Thyroid gland (tissue), 4 donors: Measurements from ENCODE around the gene ORM2.

Experiments used
- POLR2A ChIP-seq, 2 donors: fragments of 450-650 bp; IDR thresholded peaks; one replicate each; pipeline ENCODE4 v1.6.1; 2017; ENCODE audit warnings: antibody characterized with exemption in 2 of 2, mild to moderate bottlenecking in 2 of 2, moderate library complexity in 1 of 2
- TF ChIP-seq, protein P1 (sequence below), 6 experiments: fragments of 200-600 bp in 3 of 6; fragments of 450-650 bp in 3 of 6; sonication (generic) in 3 of 6; IDR thresholded peaks; one replicate each; pipeline ENCODE4 v1.5.1; 2016 to 2019; ENCODE audit warnings: antibody characterized with exemption in 6 of 6, mild to moderate bottlenecking in 2 of 6, inconsistent platforms in 1 of 6, moderate library complexity in 1 of 6

GRCh38 chr9:114339130-114339908 is 9.7 kb downstream of the ORM2 start:
- TF ChIP-seq, protein P1, sequence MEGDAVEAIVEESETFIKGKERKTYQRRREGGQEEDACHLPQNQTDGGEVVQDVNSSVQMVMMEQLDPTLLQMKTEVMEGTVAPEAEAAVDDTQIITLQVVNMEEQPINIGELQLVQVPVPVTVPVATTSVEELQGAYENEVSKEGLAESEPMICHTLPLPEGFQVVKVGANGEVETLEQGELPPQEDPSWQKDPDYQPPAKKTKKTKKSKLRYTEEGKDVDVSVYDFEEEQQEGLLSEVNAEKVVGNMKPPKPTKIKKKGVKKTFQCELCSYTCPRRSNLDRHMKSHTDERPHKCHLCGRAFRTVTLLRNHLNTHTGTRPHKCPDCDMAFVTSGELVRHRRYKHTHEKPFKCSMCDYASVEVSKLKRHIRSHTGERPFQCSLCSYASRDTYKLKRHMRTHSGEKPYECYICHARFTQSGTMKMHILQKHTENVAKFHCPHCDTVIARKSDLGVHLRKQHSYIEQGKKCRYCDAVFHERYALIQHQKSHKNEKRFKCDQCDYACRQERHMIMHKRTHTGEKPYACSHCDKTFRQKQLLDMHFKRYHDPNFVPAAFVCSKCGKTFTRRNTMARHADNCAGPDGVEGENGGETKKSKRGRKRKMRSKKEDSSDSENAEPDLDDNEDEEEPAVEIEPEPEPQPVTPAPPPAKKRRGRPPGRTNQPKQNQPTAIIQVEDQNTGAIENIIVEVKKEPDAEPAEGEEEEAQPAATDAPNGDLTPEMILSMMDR (IDR thresholded peaks at IDR 0.05): peak; percentile 38 to 66 (median 46)
- no peak for TF ChIP-seq POLR2A (IDR thresholded peaks at IDR 0.05)
